ENCODE data around the gene RNPS1. TPM values are rescaled to one million over a fixed set of nuclear protein-coding genes. Genes with fewer than 3 reads are reported as not detected.

Gene RNPS1
- total and polyA plus RNA-seq, 2 experiments from 2014 or later, result 315 to 384 TPM

DNA sequence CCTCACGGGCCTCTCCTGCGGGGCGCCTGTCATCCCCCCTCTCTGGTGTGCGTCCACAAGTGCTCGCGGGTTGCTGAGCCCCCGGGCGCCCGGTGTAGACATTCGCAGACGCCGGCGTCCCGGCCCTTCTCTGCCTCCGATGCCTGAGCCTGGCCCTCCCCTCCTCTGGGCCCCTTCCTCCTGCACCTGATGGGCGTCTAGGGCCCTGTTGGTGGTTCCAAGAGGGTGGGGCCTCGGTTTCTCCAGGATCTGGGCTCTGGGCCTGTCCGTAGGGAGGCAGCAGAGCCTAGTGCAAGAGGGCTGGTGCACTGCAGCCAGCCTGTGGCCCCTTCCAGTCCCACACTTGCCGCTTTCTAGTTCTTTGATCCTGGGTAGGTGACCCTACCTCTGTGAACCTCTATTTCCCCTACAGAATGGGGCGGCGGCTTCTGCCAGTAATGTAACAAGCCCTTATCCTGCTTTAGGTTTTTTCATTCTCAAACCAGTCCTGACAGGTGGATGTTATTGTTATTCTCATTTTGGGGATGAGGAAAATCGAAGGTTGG is 43.9 kb downstream of the RNPS1 start:
- peaks cover 5% of the 10 kb centered on the region; the same call in 1 of the 2 replicates for H3F3A ChIP-seq (replicated peaks; ENCODE audit: low read depth)
- peak; percentile 59 for DNase-seq (ENCODE audit: low spot score)
- peak; percentile 54 for ATAC-seq

More for the DNA sequence above, 43.9 kb downstream of the RNPS1 start:
- H4K20me1 ChIP-seq (replicated peaks; ENCODE audit: insufficient read depth), result peaks cover 5% of the 10 kb centered on the region
- no peaks in the 10 kb centered on the region; the same call in 2 of the 3 replicates for H3K4me1 Mint-ChIP-seq
- no peaks in the 10 kb centered on the region for H3K36me3 ChIP-seq (ENCODE audit: insufficient read depth)
- no peaks in the 10 kb centered on the region for H3K9me3 Mint-ChIP-seq
- H3K27ac Mint-ChIP-seq, result peak overlapping the region; percentile 18; the same call in 1 of the 2 replicates
- H3K36me3 Mint-ChIP-seq (ENCODE audit: low read depth), result no peaks in the 10 kb centered on the region
- H3K79me2 ChIP-seq (replicated peaks; ENCODE audit: insufficient read depth), result peaks cover 44% of the 10 kb centered on the region
- TF ChIP-seq EZH2 (IDR thresholded peaks at IDR 0.05; ENCODE audit: low read depth, unreplicated experiment) (no peak), POLR2AphosphoS5 (IDR thresholded peaks at IDR 0.05; ENCODE audit: low read depth) (no peak), ZNF114 (CRISPR knock-in tag; IDR thresholded peaks at IDR 0.05) (no peak), JUNB (IDR thresholded peaks at IDR 0.05; ENCODE audit: unreplicated experiment) (no peak), EZH2phosphoT487 (IDR thresholded peaks at IDR 0.05; ENCODE audit: unreplicated experiment) (no peak), STAT1 (IDR thresholded peaks at IDR 0.05; ENCODE audit: unreplicated experiment) (no peak), CREB1 (CRISPR knock-in tag; IDR thresholded peaks at IDR 0.05; ENCODE audit: low read depth) (no peak), NANOG (IDR thresholded peaks at IDR 0.05; ENCODE audit: borderline replicate concordance) (no peak), ZNF331 (CRISPR knock-in tag; IDR thresholded peaks at IDR 0.05; ENCODE audit: low read depth) (no peak)
- TF ChIP-seq, protein P1, sequence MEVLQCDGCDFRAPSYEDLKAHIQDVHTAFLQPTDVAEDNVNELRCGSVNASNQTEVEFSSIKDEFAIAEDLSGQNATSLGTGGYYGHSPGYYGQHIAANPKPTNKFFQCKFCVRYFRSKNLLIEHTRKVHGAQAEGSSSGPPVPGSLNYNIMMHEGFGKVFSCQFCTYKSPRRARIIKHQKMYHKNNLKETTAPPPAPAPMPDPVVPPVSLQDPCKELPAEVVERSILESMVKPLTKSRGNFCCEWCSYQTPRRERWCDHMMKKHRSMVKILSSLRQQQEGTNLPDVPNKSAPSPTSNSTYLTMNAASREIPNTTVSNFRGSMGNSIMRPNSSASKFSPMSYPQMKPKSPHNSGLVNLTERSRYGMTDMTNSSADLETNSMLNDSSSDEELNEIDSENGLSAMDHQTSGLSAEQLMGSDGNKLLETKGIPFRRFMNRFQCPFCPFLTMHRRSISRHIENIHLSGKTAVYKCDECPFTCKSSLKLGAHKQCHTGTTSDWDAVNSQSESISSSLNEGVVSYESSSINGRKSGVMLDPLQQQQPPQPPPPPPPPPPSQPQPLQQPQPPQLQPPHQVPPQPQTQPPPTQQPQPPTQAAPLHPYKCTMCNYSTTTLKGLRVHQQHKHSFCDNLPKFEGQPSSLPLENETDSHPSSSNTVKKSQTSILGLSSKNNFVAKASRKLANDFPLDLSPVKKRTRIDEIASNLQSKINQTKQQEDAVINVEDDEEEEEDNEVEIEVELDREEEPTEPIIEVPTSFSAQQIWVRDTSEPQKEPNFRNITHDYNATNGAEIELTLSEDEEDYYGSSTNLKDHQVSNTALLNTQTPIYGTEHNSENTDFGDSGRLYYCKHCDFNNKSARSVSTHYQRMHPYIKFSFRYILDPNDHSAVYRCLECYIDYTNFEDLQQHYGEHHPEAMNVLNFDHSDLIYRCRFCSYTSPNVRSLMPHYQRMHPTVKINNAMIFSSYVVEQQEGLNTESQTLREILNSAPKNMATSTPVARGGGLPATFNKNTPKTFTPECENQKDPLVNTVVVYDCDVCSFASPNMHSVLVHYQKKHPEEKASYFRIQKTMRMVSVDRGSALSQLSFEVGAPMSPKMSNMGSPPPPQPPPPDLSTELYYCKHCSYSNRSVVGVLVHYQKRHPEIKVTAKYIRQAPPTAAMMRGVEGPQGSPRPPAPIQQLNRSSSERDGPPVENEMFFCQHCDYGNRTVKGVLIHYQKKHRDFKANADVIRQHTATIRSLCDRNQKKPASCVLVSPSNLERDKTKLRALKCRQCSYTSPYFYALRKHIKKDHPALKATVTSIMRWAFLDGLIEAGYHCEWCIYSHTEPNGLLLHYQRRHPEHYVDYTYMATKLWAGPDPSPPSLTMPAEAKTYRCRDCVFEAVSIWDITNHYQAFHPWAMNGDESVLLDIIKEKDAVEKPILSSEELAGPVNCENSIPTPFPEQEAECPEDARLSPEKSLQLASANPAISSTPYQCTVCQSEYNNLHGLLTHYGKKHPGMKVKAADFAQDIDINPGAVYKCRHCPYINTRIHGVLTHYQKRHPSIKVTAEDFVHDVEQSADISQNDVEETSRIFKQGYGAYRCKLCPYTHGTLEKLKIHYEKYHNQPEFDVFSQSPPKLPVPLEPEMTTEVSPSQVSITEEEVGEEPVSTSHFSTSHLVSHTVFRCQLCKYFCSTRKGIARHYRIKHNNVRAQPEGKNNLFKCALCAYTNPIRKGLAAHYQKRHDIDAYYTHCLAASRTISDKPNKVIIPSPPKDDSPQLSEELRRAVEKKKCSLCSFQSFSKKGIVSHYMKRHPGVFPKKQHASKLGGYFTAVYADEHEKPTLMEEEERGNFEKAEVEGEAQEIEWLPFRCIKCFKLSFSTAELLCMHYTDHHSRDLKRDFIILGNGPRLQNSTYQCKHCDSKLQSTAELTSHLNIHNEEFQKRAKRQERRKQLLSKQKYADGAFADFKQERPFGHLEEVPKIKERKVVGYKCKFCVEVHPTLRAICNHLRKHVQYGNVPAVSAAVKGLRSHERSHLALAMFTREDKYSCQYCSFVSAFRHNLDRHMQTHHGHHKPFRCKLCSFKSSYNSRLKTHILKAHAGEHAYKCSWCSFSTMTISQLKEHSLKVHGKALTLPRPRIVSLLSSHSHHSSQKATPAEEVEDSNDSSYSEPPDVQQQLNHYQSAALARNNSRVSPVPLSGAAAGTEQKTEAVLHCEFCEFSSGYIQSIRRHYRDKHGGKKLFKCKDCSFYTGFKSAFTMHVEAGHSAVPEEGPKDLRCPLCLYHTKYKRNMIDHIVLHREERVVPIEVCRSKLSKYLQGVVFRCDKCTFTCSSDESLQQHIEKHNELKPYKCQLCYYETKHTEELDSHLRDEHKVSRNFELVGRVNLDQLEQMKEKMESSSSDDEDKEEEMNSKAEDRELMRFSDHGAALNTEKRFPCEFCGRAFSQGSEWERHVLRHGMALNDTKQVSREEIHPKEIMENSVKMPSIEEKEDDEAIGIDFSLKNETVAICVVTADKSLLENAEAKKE (CRISPR knock-in tag; IDR thresholded peaks at IDR 0.05), result no peak
- TF ChIP-seq, protein P2, sequence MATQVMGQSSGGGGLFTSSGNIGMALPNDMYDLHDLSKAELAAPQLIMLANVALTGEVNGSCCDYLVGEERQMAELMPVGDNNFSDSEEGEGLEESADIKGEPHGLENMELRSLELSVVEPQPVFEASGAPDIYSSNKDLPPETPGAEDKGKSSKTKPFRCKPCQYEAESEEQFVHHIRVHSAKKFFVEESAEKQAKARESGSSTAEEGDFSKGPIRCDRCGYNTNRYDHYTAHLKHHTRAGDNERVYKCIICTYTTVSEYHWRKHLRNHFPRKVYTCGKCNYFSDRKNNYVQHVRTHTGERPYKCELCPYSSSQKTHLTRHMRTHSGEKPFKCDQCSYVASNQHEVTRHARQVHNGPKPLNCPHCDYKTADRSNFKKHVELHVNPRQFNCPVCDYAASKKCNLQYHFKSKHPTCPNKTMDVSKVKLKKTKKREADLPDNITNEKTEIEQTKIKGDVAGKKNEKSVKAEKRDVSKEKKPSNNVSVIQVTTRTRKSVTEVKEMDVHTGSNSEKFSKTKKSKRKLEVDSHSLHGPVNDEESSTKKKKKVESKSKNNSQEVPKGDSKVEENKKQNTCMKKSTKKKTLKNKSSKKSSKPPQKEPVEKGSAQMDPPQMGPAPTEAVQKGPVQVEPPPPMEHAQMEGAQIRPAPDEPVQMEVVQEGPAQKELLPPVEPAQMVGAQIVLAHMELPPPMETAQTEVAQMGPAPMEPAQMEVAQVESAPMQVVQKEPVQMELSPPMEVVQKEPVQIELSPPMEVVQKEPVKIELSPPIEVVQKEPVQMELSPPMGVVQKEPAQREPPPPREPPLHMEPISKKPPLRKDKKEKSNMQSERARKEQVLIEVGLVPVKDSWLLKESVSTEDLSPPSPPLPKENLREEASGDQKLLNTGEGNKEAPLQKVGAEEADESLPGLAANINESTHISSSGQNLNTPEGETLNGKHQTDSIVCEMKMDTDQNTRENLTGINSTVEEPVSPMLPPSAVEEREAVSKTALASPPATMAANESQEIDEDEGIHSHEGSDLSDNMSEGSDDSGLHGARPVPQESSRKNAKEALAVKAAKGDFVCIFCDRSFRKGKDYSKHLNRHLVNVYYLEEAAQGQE (IDR thresholded peaks at IDR 0.05; ENCODE audit: unreplicated experiment), result no peak
- TF ChIP-seq, protein P3, sequence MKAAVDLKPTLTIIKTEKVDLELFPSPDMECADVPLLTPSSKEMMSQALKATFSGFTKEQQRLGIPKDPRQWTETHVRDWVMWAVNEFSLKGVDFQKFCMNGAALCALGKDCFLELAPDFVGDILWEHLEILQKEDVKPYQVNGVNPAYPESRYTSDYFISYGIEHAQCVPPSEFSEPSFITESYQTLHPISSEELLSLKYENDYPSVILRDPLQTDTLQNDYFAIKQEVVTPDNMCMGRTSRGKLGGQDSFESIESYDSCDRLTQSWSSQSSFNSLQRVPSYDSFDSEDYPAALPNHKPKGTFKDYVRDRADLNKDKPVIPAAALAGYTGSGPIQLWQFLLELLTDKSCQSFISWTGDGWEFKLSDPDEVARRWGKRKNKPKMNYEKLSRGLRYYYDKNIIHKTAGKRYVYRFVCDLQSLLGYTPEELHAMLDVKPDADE (IDR thresholded peaks at IDR 0.05), result no peak
- TF ChIP-seq, protein P4, sequence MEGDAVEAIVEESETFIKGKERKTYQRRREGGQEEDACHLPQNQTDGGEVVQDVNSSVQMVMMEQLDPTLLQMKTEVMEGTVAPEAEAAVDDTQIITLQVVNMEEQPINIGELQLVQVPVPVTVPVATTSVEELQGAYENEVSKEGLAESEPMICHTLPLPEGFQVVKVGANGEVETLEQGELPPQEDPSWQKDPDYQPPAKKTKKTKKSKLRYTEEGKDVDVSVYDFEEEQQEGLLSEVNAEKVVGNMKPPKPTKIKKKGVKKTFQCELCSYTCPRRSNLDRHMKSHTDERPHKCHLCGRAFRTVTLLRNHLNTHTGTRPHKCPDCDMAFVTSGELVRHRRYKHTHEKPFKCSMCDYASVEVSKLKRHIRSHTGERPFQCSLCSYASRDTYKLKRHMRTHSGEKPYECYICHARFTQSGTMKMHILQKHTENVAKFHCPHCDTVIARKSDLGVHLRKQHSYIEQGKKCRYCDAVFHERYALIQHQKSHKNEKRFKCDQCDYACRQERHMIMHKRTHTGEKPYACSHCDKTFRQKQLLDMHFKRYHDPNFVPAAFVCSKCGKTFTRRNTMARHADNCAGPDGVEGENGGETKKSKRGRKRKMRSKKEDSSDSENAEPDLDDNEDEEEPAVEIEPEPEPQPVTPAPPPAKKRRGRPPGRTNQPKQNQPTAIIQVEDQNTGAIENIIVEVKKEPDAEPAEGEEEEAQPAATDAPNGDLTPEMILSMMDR (conservative IDR thresholded peaks at IDR 0.05; ENCODE audit: low read depth in 2 of 2), result no peak
- peak overlapping the region; percentile 85 for H2AFZ ChIP-seq
- H3K4me1 ChIP-seq (ENCODE audit: insufficient read depth), result no peaks in the 10 kb centered on the region; the same call in 1 of the 2 replicates
- peak overlapping the region; percentile 94 for H3K4me2 ChIP-seq
- peaks cover 13% of the 10 kb centered on the region for H3K27me3 Mint-ChIP-seq (ENCODE audit: insufficient read depth, low read depth, poor library complexity)
- H3K9me2 ChIP-seq (ENCODE audit: insufficient read depth), result no peaks in the 10 kb centered on the region
- H3K27me3 ChIP-seq (ENCODE audit: insufficient read depth), result no peaks in the 10 kb centered on the region
- H3K4me3 ChIP-seq, result peak overlapping the region; percentile 98
- H3K27ac ChIP-seq (ENCODE audit: low read depth), result peak overlapping the region; percentile 81; the same call in 1 of the 2 replicates
- peak overlapping the region; percentile 78 for H3K4me3 Mint-ChIP-seq

Data from GM23338 (cell line).